NCI-H1092 treated with DMSO at 0.1 percent for 48 hours (cell line): ENCODE data around the gene CHRM5.

ENCODE experiments used
- DNase-seq: peaks from one replicate; lab custom pipeline; 2025; lab: John Stamatoyannopoulos, UW

The CHRM5 gene

DNA sequence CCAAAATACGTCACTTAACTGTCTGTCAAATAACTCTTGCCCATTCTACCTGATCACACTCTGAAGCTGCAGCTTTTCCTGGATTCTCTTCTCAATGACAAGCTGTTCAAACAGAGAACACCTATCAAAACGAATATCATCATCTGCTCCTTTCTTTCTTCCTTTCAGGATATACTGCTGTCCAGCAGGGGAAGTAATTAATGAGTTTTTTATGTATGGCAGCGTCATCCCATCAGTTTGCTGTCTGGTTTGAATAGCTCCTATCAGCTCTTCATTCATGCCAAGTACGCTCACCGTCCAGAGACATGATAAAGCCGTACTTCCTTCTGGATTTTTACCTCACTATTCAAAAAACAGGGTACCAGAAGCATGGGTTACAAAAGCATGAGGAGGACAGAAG is at the start of gene CHRM5:
Gene CHRM5, plus strand, starts transcription at position 274 of the 400 bp plus-strand sequence. CDS start 94,221 bp downstream, outside the sequence.
- DNase-seq: peak; percentile 62

DNA sequence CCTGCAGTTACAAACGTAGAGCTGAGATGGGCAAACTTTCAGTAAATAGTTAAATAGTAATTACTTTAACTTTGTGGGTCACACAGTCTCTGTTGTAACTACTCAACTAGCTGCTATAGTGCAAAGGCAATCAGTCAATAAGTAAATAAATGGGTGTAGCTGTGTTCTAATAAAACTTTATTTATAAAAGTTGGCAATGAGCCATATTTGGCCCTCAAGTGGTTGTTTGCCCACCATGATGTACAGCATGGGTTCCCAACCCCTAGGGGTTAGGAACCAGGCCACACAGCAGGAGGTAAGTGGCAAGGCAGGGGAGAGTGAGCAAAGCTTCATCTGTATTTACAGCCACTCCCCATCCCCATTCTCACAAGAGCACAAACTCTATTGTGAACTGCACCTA is 44.9 kb upstream of the CHRM5 start:
- no peak for DNase-seq

GRCh38 chr15:33926260-33926659 is 42.0 kb upstream of the CHRM5 start:
- DNase-seq: no peak

DNA sequence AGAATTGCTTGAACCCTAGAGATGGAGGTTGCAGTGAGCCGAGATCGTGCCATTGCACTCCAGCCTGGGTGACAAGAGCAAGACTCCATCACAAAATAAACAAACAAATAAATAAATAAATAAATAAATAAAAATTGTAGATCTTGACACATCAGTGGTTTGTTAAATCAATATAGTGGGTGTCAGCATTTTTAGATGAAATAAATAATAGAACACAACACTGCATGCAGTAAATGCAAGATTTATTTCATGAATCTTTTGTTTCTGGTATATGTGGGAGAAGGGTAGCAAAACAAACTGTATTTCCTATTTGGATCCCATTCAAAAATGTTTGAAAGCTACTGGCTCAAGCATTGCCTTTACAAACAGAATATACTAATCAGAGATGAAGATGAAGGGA is 35.6 kb upstream of the CHRM5 start:
- DNase-seq: no peak

DNA sequence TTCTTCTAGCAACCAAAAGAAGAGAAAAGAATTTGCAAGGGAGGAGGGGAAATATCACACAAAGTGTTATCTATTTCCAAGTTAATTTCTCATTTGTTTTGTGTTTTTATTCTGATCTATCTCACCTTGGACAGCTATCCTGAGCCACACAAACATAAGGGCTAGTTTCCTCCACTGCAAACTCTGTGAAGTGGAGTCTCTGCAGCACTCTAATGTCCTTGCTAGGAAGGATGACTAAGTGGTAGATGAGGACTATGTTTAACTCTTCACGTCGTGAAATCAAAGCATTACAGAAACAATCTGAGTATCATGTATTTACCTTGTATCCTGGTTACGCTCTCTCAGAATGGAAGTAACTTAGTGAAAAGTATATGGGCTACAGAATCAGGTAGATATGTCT is 33.9 kb upstream of the CHRM5 start:
- DNase-seq: no peak

- no peak for DNase-seq
These were observed 33.4 kb upstream of the CHRM5 start for GRCh38 chr15:33934921-33935320.

- DNase-seq: peak; percentile 7
These were observed 26.8 kb upstream of the CHRM5 start for GRCh38 chr15:33941279-33942063.

GRCh38 chr15:33946152-33946551 is 22.1 kb upstream of the CHRM5 start:
- no peak for DNase-seq

DNA sequence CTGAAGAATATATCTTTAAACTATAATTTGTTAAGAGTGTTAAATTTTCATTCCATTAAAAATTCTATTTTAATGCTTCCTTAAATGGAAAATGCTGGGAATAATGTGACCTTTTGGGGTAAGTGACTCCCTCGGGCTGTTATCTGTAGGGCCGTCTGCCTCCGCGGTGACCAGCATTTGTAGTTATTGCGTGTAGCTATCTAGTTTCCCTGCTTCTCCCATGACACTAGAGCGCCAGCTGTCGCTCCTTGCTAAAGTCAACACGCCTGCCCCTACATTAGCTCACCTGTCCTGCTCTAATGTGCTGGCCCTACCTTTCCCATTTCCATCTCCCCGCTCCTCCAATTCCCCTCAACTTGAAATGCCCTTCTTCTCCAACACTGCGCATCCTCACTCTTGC is 12.4 kb upstream of the CHRM5 start:
- DNase-seq: peak; percentile 48

DNA sequence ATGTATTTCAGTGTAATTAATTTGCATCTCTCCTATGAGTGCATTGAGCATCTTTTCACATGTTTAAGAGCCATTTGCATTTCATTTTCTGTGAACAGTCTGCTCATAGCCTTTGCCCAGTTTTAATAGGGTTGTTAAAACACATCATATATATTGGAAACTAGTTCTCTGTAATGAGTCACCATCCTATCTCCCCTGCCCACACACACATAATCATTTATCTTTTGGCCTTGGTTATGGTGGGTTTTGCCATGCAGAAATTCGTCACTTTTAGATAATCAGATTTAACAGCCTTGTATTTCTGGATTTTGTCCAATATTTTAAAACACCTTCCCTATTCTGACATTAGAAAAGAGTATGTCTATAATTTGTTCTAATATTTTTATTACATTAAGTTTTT is 11.9 kb upstream of the CHRM5 start:
- no peak for DNase-seq

GRCh38 chr15:33959844-33960548 is 8.3 kb upstream of the CHRM5 start:
- no peak for DNase-seq

GRCh38 chr15:33960549-33960935 is 7.8 kb upstream of the CHRM5 start:
- DNase-seq: no peak

- peak; percentile 29 for DNase-seq
These were observed 4.2 kb upstream of the CHRM5 start for GRCh38 chr15:33963831-33964664.

DNA sequence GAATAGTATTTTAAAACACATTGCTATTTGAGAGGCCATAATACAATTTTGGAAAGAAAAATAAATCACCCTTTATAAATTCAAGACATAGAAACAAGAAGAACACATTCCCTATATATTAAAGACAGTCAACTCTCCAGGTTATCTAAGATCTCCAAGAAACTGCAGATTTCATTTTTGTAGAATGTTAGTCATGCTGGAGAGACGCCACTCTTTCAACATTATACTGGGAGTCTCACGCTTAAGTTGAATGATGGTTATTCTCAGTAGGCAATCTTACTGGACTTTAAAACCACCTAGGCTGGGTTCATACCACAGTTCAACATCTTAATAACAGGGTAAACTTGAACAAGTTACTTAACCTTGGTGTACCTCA is 3.6 kb upstream of the CHRM5 start:
- no peak for DNase-seq

GRCh38 chr15:33968821-33969220 is 524 bp downstream of the CHRM5 start:
- DNase-seq: no peak

DNA sequence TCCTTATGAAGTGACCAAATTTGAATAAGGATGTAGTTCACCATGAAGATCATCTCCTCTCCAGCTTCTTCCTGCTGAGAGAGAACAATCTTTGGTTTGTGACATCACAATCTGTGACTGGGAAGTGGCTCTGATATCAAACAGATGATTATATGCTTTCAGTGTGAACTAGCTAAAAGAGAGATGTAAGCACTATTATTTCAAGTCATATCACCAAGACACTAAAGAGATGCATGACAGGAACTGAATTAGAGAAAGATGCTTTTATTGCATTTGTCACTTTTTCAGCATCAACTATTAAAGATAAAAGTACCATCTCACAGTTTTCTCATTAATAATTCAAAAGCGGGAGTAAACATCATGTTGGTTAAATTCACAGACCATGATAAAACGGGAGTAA is 3.5 kb downstream of the CHRM5 start:
- DNase-seq: no peak

DNA sequence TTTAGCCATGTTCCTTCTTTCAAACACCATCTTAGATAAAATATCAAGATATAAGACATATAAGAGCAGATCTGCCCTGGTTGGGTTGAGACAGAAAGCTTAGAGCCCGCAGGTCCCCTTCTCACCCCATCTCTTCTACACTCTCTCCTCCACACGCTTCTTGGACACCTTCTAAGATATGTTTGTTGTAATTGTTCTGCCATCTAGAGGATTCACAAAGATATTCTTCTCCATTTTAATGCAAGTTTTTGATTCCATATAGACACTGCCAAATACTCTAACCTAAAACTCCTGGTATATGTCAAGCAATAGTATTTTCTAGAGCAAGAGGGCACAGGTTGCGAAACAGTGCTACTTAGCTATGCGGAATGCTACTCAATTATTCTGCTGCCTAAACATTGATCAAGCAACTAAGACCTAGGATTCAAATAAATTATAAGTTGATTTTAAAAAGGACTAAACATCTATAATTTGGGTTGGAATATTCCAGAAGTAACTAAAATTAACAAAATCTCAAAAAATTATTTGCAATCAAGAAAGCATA is 6.8 kb downstream of the CHRM5 start:
- no peak for DNase-seq

DNA sequence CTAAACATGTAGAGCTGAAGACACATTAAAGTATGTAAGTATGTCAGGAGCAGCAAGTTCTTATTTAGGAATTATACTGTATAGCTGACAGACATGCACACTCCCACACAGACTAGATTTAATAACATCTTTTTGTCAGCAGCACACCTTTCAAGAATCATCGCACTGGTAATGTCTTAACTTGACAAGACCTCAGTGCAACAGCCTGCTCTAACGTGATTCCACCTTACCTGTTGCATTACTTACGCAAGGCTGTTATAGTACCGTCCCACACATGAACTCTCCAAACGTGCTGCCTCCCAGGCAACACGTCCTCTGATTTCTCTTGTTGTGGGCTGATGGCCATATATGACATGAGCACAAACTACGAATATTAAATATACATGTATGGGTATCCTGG is 11.9 kb downstream of the CHRM5 start:
- no peak for DNase-seq

- DNase-seq: no peak
These were observed 14.2 kb downstream of the CHRM5 start for GRCh38 chr15:33982516-33982915.

DNA sequence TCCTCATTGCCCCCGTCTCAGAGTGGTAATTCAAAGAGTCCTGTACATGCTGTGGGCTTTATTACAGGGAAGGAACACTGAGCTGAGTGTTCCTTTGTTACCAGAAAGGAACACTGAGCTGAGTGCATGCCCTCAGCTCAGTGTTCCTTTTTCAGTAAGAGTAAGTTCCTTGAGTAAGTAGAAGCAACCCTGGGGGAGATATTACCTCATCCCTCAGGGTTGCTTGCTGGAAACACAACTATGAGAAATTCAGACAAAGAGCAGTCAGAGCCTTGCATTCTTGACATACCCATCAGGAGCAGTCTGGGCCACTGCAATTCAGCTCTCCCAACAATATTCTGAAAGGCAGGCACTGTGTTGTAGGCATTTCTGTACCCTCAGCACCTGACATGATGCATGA is 17.0 kb downstream of the CHRM5 start:
- no peak for DNase-seq

GRCh38 chr15:33985751-33986150 is 17.5 kb downstream of the CHRM5 start:
- DNase-seq: no peak

DNA sequence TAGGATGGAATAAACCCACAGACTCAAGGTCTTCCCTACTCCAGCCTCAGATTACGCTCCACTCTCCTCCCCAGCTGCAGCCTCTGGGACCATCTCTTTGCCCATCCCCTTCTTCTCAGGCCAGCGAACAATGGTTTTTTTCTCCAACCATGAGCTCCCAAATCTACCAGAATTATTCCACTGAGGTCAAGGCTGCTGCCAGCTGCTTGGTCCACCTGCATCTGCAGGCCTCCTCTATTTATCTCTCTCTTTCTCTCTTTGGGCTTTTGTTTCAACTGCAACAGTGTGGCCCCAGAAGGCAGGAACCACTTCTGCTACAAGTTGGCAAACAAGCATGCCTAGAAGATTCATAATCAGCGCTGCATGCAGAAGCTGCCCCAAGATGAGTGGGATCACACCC is 19.1 kb downstream of the CHRM5 start:
- DNase-seq: no peak

GRCh38 chr15:33988384-33988783 is 20.1 kb downstream of the CHRM5 start:
- no peak for DNase-seq
